ENCODE measurements around the gene ASCC3. TPM values are rescaled to one million over a fixed set of nuclear protein-coding genes. Genes with fewer than 3 reads are reported as not detected.
A peak's percentile ranks its signal among the peaks of the same experiment; 100 is the strongest.

The ASCC3 gene
- total RNA-seq, 1 experiment from 2014 or later: 45.6 TPM

DNA sequence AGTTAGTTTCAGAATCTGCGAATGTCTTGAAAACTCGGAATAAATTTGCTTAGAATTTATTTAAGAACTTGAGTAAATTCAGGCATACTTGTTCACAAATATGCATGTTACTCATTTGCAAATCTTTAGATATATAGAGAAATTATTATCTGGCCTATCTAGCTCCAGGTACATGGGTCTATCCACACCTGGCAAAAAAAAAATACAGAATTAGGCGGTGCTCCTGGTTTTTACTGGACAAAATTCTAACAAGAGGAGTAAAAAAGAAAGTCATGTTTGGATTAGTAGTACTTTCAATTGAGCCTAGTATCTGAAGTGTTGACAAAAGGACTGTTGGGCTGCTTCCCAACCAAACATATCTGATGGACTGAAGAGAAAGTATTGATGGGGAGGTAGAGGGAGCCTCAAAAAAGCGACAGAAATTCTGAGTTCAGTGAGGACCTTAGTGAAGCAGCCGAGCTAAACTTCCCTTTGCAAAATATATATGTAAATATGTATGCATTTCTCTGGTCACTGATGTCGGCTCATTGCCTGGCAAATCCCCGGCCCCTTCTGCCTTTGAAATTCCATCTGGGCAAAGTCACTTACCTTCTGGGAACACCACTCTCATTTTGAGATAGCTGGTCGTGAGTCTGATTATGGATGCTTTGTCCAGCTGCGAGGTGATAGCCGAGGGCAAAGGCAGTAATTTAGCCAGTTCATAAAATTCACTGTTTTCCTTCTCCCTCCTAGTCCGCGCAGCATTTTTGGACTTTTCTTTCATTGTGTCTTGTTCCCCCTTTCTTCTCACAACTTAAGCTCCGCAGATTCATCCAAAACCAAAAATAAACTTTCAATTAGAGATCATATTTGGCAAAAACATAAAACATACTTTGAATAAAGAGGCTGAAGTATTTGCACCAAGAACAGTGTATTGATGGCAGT is 418.2 kb downstream of the ASCC3 start:
- intact Hi-C loops (cut with micrococcal nuclease; ENCODE audit: unreplicated experiment): no loop called here

DNA sequence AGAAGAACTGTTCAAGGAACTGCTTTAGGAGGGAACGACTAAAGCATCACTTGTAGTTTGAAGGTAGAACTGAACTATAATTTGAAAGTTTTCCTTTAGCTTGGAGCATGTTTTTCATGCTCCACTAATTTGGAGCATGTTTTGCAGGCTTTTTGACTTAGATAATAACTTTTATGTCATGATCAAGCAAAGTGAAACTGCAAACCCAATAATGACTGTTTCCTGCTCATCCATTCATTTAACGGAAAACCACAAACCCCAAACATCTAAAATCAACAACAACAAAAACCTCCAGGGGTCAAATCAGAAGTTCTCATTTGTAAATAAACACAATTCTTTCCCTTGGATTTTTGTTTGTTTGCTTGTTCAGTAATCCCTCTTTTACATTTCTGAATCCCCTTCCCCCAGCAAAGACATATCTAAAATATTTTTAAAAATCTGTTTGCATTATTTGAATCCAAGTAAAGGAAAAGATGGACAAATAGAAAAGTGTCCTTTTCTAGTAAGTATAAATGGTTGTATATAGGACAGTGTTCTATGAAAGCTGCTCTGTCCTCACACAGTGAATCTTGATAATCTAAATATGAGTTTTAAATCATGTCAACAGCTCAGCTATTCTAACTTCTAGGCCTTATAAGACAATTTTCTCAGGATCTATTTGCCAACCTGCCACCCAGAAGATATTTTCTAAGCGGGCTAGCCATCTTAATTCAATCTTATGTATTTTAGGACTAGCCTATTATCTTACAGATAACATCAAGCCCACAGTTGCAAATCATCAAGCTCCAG is 419.0 kb downstream of the ASCC3 start:
- no peak for DNase-seq
- H3K36me3 Mint-ChIP-seq (ENCODE audit: insufficient read depth, unreplicated experiment): peaks cover 10% of the 10 kb centered on the region
- H3K27ac Mint-ChIP-seq (ENCODE audit: unreplicated experiment): no peak overlapping the region
- peaks cover 8% of the 10 kb centered on the region for H3K4me1 Mint-ChIP-seq (ENCODE audit: low read depth, unreplicated experiment)
- TF ChIP-seq, protein P1, sequence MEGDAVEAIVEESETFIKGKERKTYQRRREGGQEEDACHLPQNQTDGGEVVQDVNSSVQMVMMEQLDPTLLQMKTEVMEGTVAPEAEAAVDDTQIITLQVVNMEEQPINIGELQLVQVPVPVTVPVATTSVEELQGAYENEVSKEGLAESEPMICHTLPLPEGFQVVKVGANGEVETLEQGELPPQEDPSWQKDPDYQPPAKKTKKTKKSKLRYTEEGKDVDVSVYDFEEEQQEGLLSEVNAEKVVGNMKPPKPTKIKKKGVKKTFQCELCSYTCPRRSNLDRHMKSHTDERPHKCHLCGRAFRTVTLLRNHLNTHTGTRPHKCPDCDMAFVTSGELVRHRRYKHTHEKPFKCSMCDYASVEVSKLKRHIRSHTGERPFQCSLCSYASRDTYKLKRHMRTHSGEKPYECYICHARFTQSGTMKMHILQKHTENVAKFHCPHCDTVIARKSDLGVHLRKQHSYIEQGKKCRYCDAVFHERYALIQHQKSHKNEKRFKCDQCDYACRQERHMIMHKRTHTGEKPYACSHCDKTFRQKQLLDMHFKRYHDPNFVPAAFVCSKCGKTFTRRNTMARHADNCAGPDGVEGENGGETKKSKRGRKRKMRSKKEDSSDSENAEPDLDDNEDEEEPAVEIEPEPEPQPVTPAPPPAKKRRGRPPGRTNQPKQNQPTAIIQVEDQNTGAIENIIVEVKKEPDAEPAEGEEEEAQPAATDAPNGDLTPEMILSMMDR (IDR thresholded peaks at IDR 0.05; ENCODE audit: unreplicated experiment): no peak
- intact Hi-C loops (cut with micrococcal nuclease; ENCODE audit: unreplicated experiment): no loop called here
- H3K4me3 Mint-ChIP-seq (ENCODE audit: low read depth, unreplicated experiment): peak overlapping the region; percentile 86
- H3K9me3 Mint-ChIP-seq (ENCODE audit: low read depth, unreplicated experiment): peaks cover 2% of the 10 kb centered on the region
- CTCF ChIA-PET: interaction anchor here (0.7 to 1.7 kb wide), 4 partner anchors 10 to 359 kb away, joined by 3 to 10 read pairs (median 6); no protein-coding TSS in a partner anchor
- no peaks in the 10 kb centered on the region for H3K27me3 Mint-ChIP-seq (ENCODE audit: unreplicated experiment)
- no TSS peak for BruUV-seq (replicated peaks)

More for the DNA sequence above, 418.2 kb downstream of the ASCC3 start:
- DNase-seq: no peak
- no peak overlapping the region for H3K4me3 Mint-ChIP-seq (ENCODE audit: low read depth, unreplicated experiment)
- H3K27me3 Mint-ChIP-seq (ENCODE audit: unreplicated experiment): no peaks in the 10 kb centered on the region
- no TSS peak for BruUV-seq (replicated peaks)
- peaks cover 8% of the 10 kb centered on the region for H3K4me1 Mint-ChIP-seq (ENCODE audit: low read depth, unreplicated experiment)
- CTCF ChIA-PET: no interaction called here
- peaks cover 10% of the 10 kb centered on the region for H3K36me3 Mint-ChIP-seq (ENCODE audit: insufficient read depth, unreplicated experiment)
- no peak overlapping the region for H3K27ac Mint-ChIP-seq (ENCODE audit: unreplicated experiment)
- TF ChIP-seq, protein P1 (IDR thresholded peaks at IDR 0.05; ENCODE audit: unreplicated experiment): no peak
- peaks cover under 1% of the 10 kb centered on the region for H3K9me3 Mint-ChIP-seq (ENCODE audit: low read depth, unreplicated experiment)

DNA sequence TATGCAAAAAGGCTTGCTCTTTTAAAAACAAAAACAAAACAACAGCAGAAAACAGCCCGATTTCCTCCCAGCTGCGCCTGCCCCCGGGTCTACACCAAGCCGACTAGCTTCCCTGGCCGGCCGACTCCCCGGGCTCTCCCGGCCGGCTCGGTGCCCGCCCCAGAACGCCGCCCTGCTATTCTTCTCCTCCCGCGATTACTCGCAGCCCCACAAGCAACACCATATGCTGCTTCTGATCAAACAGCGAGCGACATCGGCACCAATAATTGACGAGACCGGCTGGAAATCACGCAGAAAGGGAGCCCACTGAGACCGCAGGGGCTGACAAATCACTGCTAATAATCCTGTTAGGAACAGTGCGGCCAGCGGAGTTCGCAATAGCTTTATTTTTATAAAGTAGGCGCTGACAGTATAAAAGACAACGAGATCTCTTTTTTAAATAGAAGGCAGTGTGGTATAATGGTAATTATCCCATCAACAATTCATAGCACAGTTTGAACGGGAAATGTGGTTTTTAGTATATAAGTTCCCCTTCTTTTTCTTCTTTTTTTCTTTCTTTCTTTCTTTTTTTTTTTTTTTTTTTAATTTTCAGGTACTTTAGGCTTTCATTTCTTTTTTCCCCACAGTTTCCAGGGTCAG is 419.7 kb downstream of the ASCC3 start:
- no TSS peak for BruUV-seq (replicated peaks)
- no peak overlapping the region for H3K27ac Mint-ChIP-seq (ENCODE audit: unreplicated experiment)
- H3K27me3 Mint-ChIP-seq (ENCODE audit: unreplicated experiment): no peaks in the 10 kb centered on the region
- peaks cover 10% of the 10 kb centered on the region for H3K36me3 Mint-ChIP-seq (ENCODE audit: insufficient read depth, unreplicated experiment)
- CTCF ChIA-PET: interaction anchor here (0.6 to 2.0 kb wide), 16 partner anchors 10 to 947 kb away, joined by 3 to 13 read pairs (median 3); no protein-coding TSS in a partner anchor
- intact Hi-C loops (cut with micrococcal nuclease; ENCODE audit: unreplicated experiment): no loop called here
- DNase-seq: peak; percentile 58
- H3K4me1 Mint-ChIP-seq (ENCODE audit: low read depth, unreplicated experiment): peaks cover 8% of the 10 kb centered on the region
- H3K4me3 Mint-ChIP-seq (ENCODE audit: low read depth, unreplicated experiment): peak overlapping the region; percentile 86
- peaks cover 2% of the 10 kb centered on the region for H3K9me3 Mint-ChIP-seq (ENCODE audit: low read depth, unreplicated experiment)
- TF ChIP-seq, protein P1 (IDR thresholded peaks at IDR 0.05; ENCODE audit: unreplicated experiment): no peak

DNA sequence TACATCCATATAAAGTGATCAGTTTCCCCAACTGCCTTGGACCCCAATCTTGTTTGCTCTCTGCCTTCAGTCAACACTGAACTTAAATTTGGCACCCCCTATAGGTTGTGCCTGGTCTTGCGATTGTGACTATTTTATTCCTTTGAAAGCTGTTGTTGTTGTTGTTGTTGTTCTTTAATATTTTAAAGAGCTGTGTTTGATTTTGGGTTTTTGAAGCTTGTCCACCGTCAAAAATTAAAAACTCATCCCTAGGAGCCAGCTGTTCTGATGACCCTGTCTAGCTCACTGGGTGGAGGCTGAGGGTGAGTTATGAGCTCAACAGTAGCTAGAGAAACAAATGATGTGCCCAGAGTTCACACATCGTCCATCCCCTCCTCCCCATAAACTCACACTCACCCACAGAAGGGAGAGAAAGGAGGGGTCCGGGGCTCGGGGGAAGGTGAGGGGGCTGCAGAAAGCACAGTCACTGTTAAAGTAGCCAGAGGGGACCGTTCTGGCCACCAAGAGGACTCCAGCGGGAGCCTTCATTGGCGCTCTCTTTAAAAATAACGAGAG is 420.4 kb downstream of the ASCC3 start:
- no TSS peak for BruUV-seq (replicated peaks)
- TF ChIP-seq, protein P1 (IDR thresholded peaks at IDR 0.05; ENCODE audit: unreplicated experiment): peak; percentile 71
- peaks cover 10% of the 10 kb centered on the region for H3K36me3 Mint-ChIP-seq (ENCODE audit: insufficient read depth, unreplicated experiment)
- H3K9me3 Mint-ChIP-seq (ENCODE audit: low read depth, unreplicated experiment): peaks cover 2% of the 10 kb centered on the region
- CTCF ChIA-PET: interaction anchor here (0.6 to 2.0 kb wide), 15 partner anchors 10 to 946 kb away, joined by 3 to 13 read pairs (median 3); no protein-coding TSS in a partner anchor
- H3K4me3 Mint-ChIP-seq (ENCODE audit: low read depth, unreplicated experiment): peak overlapping the region; percentile 86
- no peaks in the 10 kb centered on the region for H3K27me3 Mint-ChIP-seq (ENCODE audit: unreplicated experiment)
- DNase-seq: peak; percentile 23
- intact Hi-C loops (cut with micrococcal nuclease; ENCODE audit: unreplicated experiment): no loop called here
- no peak overlapping the region for H3K27ac Mint-ChIP-seq (ENCODE audit: unreplicated experiment)
- peaks cover 8% of the 10 kb centered on the region for H3K4me1 Mint-ChIP-seq (ENCODE audit: low read depth, unreplicated experiment)
